Spleen (tissue), 11 donors: Measurements from ENCODE around the gene BSN. TPM values are rescaled to one million over a fixed set of nuclear protein-coding genes. Genes with fewer than 3 reads are reported as not detected.

ENCODE experiments used
- DNase-seq: peaks from one replicate; pipeline ENCODE4 v3.0.0-alpha.2; 2020
- H3K27ac ChIP-seq, 8 donors: fragments of 200-600 bp; sonication (generic) in 7 of 8; 1 replicate in 4 of 8; 2 replicates in 4 of 8; pipeline versions ENCODE4 v1.5.0 to v1.8.0; 2016 to 2021; ENCODE audit warnings: inconsistent platforms in 4 of 8, mild to moderate bottlenecking in 4 of 8, moderate library complexity in 1 of 8
- H3K27me3 ChIP-seq, 7 donors: fragments of 200-600 bp; sonication (generic) in 6 of 7; replicated peaks in 1 of 7; 1 replicate in 4 of 7; 2 replicates in 3 of 7; pipeline versions ENCODE4 v1.5.0 to v1.8.0; 2016 to 2021; ENCODE audit warnings: inconsistent platforms in 3 of 7, mild to moderate bottlenecking in 1 of 7
- H3K36me3 ChIP-seq, 6 donors: fragments of 200-600 bp; sonication (generic) in 5 of 6; 1 replicate in 4 of 6; 2 replicates in 2 of 6; pipeline versions ENCODE4 v1.5.0 to v1.8.0; 2016 to 2021; ENCODE audit warnings: inconsistent platforms in 2 of 6
- H3K4me1 ChIP-seq, 6 donors: fragments of 200-600 bp; sonication (generic) in 5 of 6; 1 replicate in 3 of 6; 2 replicates in 3 of 6; pipeline versions ENCODE4 v1.5.0 to v1.8.0; 2016 to 2021; ENCODE audit warnings: inconsistent platforms in 3 of 6
- H3K4me3 ChIP-seq, 8 donors: fragments of 200-600 bp; sonication (generic) in 7 of 8; 1 replicate in 4 of 8; 2 replicates in 4 of 8; pipeline versions ENCODE4 v1.5.0 to v1.8.0; 2016 to 2021; ENCODE audit warnings: inconsistent platforms in 4 of 8, mild to moderate bottlenecking in 4 of 8, moderate library complexity in 2 of 8
- H3K9me3 ChIP-seq, 8 donors: fragments of 200-600 bp; sonication (generic) in 7 of 8; 1 replicate in 4 of 8; 2 replicates in 4 of 8; pipeline versions ENCODE4 v1.5.0 to v1.8.0; 2016 to 2021; ENCODE audit warnings: inconsistent platforms in 4 of 8
- CTCF ChIP-seq, 11 experiments: fragments of 200-600 bp in 7 of 11; fragments of 450-650 bp in 4 of 11; sonication (generic) in 4 of 11; IDR thresholded peaks in 8 of 11; conservative IDR thresholded peaks in 3 of 11; 1 replicate in 7 of 11; 2 replicates in 4 of 11; pipeline versions ENCODE4 v1.4.0 to v1.8.0; 2016 to 2021; ENCODE audit warnings: antibody characterized with exemption in 11 of 11, inconsistent platforms in 4 of 11, mild to moderate bottlenecking in 1 of 11
- POLR2A ChIP-seq, 3 donors: fragments of 450-650 bp; IDR thresholded peaks; one replicate each; pipeline ENCODE4 v1.5.1; 2017; ENCODE audit warnings: antibody characterized with exemption in 3 of 3, mild to moderate bottlenecking in 1 of 3
- POLR2AphosphoS5 ChIP-seq, 3 donors: sonication (generic); formaldehyde crosslinking; IDR thresholded peaks; one replicate each; pipeline ENCODE4 v1.5.1; 2017; ENCODE audit warnings: antibody characterized with exemption in 3 of 3
- WGBS, 5 donors: extraction: QIAGEN DNeasy Blood & Tissue Kit in 3 of 5; methylation state at CpG; one replicate each; pipeline versions ENCODE4 v1.1.5 to v1.1.7; 2013 to 2018; 5-methylcytosine and 5-hydroxymethylcytosine counted together
- intact Hi-C: fragments of 100-400 bp; cut with DNase I; formaldehyde crosslinking; loops from one replicate; pipeline ENCODE4 v1.15.0; 2023; ENCODE audit warnings: low total_unique reads
- polyA plus RNA-seq, 3 donors: library from polyadenylated mRNA; stranded (reverse); fragments of 200-250 nt; gene quantifications; one replicate each; pipeline ENCODE4 v1.2.1, GENCODE V29; 2013
- total RNA-seq, 7 donors: library from RNA; depleted of rRNA in 3 of 7; stranded (reverse); fragments of >200 nt in 3 of 7; fragmentation: NEBNext Ultra II Directional in 4 of 7; extraction: Animal tissue kit (Norgen Biotek cat#: 25700) in 4 of 7; gene quantifications; one replicate each; pipeline versions ENCODE4 v1.1.0 to v1.2.1, GENCODE V29; 2016 to 2021
- donor health status: healthy with polysubstance abuse.
- donor health status: DM: no; HTN: no; CAD: no; lungs with moderate emphysema.
- donor health status: DM: no; HTN: no; CAD: no.
- donor health status: Bipolar disorder and iron deficiency.
- donor health status: healthy.
- donor health status: DM: no; HTN: no; CAD: no.
- donor health status: DM: yes; HTN: yes; CAD: no.

The BSN gene
- total and polyA plus RNA-seq, 10 donors, result 0.02 to 1.1 (median 0.36) TPM

DNA sequence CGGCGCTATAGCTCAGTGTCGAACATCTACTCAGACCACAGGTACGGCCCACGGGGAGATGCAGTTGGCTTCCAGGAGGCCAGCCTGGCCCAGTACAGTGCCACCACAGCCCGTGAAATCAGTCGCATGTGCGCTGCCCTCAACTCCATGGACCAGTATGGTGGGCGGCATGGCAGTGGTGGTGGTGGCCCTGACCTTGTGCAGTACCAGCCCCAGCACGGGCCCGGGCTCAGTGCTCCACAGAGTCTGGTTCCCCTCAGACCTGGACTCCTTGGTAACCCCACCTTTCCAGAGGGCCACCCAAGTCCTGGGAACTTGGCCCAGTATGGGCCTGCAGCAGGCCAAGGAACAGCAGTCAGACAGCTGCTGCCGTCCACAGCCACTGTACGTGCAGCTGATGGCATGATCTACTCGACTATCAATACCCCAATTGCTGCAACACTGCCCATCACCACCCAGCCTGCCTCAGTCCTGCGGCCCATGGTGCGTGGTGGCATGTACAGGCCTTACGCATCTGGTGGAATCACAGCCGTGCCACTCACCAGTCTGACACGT, 101.5 kb downstream of the BSN start:
- H3K9me3 ChIP-seq, result no peaks in the 10 kb centered on the region
- H3K4me1 ChIP-seq, result no peaks in the 10 kb centered on the region
- intact Hi-C loops, result no loop called here
- 93 to 98% (median 96%) methylated on average over 11 to 19 of the region's 19 CpGs for WGBS, 5 donors
- H3K36me3 ChIP-seq, result no peaks in the 10 kb centered on the region
- TF ChIP-seq CTCF (IDR thresholded peaks at IDR 0.05 in 8 of 11, conservative IDR thresholded peaks at IDR 0.05 in 3 of 11) (no peak), POLR2A (IDR thresholded peaks at IDR 0.05) (no peak), POLR2AphosphoS5 (IDR thresholded peaks at IDR 0.05) (no peak)
- no peak for DNase-seq
- peaks cover 0 to 16% (median 0%) of the 10 kb centered on the region in 7 donors for H3K27me3 ChIP-seq
- no peak overlapping the region for H3K27ac ChIP-seq
- H3K4me3 ChIP-seq, result no peak overlapping the region

GRCh38 chr3:49656541-49657112, 102.3 kb downstream of the BSN start:
- Histone ChIP-seq H3K4me1 (no peaks in the 10 kb centered on the region), H3K27ac (no peak overlapping the region), H3K36me3 (no peaks in the 10 kb centered on the region), H3K9me3 (no peaks in the 10 kb centered on the region), H3K27me3 (peaks cover 0 to 16% (median 0%) of the 10 kb centered on the region in 7 donors), H3K4me3 (no peak overlapping the region)
- intact Hi-C loops, result no loop called here
- no peak for TF ChIP-seq POLR2AphosphoS5 (IDR thresholded peaks at IDR 0.05)
- no peak for TF ChIP-seq CTCF (IDR thresholded peaks at IDR 0.05 in 8 of 11, conservative IDR thresholded peaks at IDR 0.05 in 3 of 11)
- no peak for TF ChIP-seq POLR2A (IDR thresholded peaks at IDR 0.05)
- 38 to 51% (median 45%) methylated on average over 11 to 18 of the region's 18 CpGs for WGBS, 5 donors
- DNase-seq, result no peak

DNA sequence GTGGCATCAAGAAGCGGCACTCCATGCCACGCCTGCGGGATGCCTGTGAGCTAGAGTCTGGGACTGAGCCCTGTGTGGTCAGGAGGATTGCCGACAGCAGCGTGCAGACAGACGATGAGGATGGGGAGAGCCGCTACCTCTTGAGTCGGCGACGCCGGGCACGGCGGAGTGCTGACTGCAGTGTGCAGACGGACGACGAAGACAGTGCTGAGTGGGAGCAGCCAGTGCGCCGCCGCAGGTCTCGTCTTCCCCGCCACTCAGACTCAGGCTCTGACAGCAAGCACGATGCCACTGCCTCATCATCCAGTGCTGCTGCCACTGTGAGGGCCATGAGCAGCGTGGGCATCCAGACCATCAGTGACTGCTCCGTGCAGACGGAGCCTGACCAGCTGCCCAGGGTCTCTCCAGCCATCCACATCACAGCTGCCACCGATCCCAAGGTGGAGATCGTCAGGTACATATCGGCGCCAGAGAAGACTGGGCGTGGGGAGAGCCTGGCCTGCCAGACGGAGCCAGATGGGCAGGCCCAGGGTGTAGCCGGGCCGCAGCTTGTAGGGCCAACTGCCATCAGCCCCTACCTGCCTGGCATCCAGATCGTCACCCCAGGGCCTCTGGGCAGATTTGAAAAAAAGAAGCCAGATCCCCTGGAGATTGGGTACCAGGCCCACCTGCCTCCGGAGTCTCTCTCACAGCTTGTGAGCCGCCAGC, 103.1 kb downstream of the BSN start:
- DNase-seq, result no peak
- H3K27ac ChIP-seq, result no peak overlapping the region
- no peaks in the 10 kb centered on the region for H3K9me3 ChIP-seq
- intact Hi-C loops, result no loop called here
- no peaks in the 10 kb centered on the region for H3K36me3 ChIP-seq
- H3K4me1 ChIP-seq, result no peaks in the 10 kb centered on the region
- H3K27me3 ChIP-seq, result peaks cover 0 to 16% (median 0%) of the 10 kb centered on the region in 7 donors
- TF ChIP-seq POLR2A (IDR thresholded peaks at IDR 0.05) (no peak), POLR2AphosphoS5 (IDR thresholded peaks at IDR 0.05) (no peak), CTCF (IDR thresholded peaks at IDR 0.05 in 8 of 11, conservative IDR thresholded peaks at IDR 0.05 in 3 of 11) (no peak)
- WGBS, 5 donors, result 91 to 96% (median 93%) methylated on average over 31 to 36 of the region's 36 CpGs
- no peak overlapping the region for H3K4me3 ChIP-seq

- DNase-seq, result no peak
- intact Hi-C loops, result no loop called here
- Histone ChIP-seq H3K9me3 (no peaks in the 10 kb centered on the region), H3K27ac (no peak overlapping the region), H3K4me3 (no peak overlapping the region), H3K4me1 (no peaks in the 10 kb centered on the region), H3K27me3 (peaks cover 0 to 16% (median 0%) of the 10 kb centered on the region in 7 donors), H3K36me3 (no peaks in the 10 kb centered on the region)
- 68 to 94% (median 82%) methylated on average over 2 of the region's 2 CpGs for WGBS, 5 donors
- TF ChIP-seq CTCF (IDR thresholded peaks at IDR 0.05 in 8 of 11, conservative IDR thresholded peaks at IDR 0.05 in 3 of 11) (no peak), POLR2AphosphoS5 (IDR thresholded peaks at IDR 0.05) (no peak), POLR2A (IDR thresholded peaks at IDR 0.05) (no peak)
These were observed 104.4 kb downstream of the BSN start for GRCh38 chr3:49658711-49659110.
